GM21737 (cell line): ENCODE results near the gene SNORC.

Experiments
- ATAC-seq: cut with Tn5 transposase; IDR thresholded peaks from one replicate; pipeline ENCODE4 v1.9.1; 2021; ENCODE audit warnings: mild to moderate bottlenecking, moderate library complexity; ENCODE audit not compliant: unreplicated experiment

SNORC gene

DNA sequence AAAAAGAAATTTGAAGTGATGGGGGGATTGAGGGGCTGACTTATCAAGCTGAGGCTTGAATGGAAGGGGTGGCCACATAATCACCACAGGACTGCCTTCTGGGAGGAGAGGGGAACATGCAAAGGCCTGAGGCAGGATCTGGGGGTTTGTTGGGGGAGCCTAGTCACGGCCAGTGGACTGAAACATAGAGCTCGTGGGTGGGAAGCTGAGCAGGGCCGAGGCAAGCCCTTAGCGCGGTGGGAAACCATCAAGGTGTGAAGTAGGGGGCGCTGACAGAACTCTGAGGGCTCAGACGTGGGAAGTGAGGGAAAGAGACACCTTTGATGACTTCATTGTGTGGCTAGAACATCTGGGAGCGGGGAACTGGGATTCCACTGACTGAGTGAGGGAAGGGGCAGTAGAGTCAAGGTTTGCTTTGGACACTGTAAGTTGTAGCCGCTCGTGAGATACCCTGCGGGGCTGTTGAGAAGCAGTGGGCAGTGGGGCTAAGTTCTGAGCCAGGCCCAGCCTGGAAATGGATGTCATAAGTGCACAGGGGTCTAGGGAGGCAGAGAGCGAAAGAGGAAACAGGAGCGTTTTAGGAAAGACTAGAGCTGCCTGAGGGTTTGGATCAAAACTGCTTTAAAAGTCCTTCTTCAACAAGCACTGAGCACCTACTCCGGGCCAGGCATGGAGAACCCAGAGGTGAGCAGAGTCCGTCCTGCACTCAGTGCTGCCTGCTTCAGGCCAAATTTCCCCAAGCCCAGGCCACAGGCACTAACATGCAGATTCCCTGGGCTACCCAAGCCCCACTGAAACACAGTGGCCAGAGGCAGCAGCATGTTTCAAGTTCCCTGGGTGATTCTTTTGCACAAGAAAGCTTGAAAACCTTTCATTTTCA, 686 bp upstream of the SNORC start:
- no peak for ATAC-seq

DNA sequence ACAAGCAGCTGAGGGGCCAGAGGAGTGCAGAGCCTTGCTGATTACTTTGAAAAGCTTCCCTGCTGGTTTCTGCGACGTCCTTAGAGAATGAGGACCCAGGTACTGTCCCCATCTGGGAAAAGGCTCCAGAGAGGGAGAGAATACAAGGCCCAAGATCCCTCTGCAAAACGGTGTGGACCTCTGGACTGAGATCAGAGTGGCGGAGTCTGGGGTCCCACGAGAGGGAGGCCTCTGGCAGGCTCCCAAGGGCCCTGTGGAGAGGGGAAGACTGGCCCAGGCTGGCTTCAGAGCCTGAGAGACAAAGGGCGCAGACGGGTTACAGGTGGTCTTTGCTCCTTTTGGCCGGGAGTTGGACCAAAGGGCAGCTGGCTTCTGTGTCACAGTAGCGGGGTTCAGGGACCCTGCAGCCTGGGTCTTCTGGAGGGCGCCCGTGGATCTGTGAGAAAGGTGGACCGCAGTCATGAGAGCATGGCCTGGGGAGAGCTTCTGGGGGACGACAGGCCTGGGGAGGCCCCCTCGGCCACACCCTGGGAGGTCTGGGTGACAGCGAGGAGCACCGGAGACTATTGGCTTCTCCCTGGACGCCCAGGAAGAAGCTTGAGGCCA, 805 bp downstream of the SNORC start:
- no peak for ATAC-seq

DNA sequence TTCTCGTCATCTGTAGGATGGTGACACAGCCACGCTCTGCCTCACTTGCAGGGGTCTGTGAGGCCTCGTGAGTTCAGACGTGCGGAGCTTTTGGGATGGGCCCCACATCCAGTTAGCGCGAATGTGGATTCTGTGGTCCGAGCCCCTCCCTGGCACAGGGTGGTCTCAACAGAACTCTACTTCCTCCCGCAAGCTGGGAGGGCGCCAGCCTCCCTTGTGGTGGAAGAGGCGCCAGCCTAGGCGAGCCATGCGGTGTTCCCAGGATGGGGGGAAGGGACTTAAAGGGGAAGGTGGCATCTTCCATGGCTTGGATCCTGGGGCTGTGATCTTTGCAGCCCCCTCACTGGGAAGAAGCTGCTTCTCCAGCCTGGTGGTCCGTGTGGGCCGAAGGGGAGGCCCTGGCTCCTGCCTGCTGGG, 1.4 kb downstream of the SNORC start:
- no peak for ATAC-seq

DNA sequence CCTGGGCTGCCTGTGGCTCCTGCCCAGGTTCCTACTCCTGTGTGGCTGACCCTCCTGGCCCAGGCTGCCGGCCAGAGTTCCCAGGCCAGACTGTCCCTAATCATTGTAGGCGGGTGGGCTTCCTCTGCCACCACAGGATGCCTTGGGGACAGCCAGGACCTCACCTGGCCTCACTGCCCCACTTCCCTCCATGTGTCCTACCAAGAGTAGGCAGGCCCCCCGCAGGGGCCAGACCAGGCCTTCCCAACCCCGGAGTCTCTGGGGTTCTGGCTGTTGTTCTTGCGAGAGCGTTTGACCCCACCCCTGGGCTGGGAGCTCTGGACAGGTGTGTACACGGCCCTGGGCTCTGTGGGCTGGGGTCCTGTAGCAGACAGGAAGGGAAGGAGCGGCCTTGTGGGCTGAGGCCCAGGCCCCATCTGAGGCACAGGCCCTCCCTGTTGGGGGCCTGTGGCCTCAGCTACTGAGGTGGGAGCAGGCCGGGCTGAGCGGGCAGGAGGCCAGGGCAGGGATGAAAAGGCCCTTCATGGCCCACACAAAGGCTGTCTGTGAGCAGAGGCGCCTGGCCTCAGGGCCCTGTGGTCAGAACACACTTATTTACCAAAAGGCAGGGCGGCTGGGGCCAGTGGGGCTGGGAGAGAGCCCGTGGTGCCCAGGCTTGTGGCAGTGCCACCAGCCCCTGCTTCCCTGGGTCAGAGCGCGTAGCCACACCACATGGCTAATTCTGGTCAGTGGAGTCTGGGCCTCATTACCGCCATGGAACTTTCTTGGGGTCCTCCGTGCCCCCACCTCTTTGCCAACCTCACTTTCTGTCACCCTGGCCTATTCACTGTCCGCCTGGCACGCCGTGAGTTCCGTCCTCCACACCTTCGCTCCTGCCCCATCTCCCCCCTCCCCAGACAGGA, 2.0 kb downstream of the SNORC start:
- no peak for ATAC-seq

DNA sequence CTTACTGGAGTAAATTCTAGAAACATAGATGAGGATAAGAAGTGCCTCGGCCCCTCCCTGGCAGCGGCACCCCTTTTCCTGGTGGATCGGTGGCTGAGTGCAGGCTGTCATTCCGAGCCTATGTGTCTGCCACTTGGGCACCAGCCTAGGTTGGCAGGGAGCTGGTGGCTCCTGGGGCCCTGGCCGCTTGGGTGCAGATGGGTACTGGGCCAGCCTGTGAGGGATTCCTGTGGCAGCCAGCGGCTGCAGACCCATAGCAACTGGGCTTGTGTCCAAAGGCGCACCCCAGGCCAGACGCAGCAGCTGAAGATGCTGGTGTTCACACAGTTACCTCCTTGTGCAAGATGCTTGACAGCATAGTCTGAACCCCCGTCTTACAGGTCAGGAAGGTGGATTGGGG, 2.8 kb downstream of the SNORC start:
- no peak for ATAC-seq

DNA sequence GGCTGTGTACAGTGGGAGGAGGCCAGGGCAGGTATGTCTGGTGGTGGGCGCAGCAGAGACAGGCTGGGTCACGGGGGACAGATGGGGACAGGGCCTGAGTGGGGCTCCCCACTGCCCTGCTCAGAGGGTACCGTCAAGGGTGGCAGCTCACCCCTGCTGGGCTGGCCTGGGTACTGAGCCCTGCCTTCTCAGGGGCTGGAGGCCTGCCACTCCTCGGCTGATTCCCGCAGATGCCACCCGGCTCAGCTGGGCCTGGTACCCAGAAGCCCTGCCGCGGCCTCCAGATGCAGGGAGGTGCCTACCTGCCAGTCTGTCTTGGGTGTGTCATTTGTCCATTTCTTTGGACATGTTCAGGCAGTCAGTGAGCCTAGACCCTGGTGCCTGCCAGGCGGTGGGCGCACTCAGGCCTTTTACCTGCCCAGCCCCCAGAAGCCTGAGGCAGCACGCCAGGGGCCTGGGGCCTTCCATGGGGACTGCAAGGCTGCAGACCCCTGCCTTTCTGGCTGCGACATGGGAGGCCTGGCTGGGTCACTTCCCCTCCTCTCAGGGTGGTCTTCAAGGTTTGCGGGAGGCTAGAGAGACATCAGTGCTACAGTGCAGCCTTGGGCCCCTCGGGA, 3.3 kb downstream of the SNORC start:
- ATAC-seq = no peak

DNA sequence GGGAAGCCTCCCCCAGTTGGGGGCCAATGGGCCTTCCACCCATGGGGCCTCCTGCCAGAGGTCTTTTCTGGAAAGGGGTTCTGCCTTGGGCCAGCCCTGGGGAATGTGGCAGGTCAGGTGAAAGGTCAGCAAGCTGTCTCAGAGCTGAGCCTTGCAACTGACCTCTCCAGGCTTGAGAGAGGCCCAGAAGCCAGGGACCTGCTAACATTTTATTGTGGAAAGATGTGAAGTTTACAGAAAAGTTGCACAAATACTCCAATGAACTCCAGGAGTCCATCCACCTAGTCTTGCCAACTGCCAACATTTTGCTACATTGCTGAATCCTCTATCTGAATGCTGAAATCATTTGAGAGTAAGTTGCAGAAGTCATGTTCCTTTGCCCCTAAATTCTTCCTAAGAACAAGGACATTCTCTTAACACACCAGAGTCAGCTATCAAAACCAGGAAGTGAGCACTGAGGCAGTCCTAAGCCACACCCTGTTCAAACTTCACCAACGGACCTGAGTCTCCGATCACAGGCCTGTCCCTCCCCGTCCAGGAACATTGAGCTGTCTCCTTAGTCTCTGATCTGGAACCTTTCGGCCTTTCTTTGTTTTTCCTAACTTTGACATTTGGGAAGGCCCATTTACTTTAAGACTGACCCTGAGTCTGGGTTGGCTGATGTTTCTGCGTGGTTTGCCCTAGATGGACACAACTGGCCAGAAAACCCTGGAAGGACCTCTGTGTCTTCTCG, 4.0 kb downstream of the SNORC start:
- no peak for ATAC-seq

DNA sequence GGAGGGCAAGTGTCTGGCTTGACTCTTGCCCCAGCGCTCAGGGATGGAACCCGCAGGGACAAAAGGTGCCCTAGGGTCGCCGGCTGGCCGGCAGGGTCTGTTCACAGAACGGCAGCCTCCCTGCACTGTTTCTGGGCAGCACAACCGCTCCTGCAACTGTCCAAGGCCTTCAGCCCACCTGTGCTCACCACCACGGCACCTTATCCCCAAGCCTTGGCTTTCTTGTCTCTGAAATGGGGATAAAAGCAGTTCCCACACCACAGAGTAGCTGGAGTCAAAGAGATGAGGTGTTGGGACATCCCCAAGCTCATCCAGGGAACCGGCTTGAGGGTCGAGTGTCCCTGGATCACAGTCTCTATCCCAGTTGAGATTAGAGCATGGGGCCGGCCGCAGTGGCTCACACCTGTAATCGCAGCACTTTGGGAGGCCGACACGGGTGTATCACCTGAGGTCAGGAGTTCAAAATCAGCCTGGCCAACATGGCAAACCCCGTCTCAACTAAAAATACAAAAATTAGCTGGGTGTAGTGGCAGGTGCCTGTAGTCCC, 4.7 kb downstream of the SNORC start:
- ATAC-seq = no peak

DNA sequence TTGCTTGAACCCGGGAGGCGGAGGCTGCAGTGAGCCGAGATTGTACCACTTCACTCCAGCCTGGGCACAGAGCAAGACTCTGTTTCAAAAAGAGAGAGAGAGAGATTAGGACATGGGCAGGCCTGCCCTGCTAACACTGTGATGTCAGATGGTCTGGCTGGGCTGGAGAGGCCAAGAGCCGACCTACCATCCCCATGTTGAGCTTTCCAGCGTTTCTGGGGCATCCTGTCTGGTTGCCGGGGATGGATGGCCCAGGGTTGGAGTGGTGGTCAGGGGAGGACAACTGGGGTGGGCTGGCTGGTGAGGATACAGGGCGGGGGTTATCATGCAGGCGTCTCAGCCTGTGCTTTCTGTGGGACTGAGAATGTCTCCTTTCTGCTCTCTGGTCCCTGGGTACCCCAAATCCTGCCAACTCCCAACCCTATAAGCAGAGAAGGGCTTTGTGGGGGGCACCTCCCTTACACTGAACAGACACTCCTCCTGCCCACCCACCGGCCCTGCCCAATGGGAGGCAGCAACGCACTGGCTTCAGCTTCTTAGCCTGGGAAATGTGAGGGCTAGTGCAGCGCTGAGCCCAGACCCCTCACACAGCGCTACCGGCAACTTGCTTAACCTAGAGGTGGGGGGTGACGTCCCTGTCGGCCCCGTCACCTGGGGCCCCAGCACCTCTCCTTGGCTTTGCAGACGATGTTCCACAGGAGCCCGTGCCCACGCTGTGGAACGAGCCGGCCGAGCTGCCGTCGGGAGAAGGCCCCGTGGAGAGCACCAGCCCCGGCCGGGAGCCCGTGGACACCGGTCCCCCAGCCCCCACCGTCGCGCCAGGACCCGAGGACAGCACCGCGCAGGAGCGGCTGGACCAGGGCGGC, 5.4 kb downstream of the SNORC start:
- no peak for ATAC-seq

DNA sequence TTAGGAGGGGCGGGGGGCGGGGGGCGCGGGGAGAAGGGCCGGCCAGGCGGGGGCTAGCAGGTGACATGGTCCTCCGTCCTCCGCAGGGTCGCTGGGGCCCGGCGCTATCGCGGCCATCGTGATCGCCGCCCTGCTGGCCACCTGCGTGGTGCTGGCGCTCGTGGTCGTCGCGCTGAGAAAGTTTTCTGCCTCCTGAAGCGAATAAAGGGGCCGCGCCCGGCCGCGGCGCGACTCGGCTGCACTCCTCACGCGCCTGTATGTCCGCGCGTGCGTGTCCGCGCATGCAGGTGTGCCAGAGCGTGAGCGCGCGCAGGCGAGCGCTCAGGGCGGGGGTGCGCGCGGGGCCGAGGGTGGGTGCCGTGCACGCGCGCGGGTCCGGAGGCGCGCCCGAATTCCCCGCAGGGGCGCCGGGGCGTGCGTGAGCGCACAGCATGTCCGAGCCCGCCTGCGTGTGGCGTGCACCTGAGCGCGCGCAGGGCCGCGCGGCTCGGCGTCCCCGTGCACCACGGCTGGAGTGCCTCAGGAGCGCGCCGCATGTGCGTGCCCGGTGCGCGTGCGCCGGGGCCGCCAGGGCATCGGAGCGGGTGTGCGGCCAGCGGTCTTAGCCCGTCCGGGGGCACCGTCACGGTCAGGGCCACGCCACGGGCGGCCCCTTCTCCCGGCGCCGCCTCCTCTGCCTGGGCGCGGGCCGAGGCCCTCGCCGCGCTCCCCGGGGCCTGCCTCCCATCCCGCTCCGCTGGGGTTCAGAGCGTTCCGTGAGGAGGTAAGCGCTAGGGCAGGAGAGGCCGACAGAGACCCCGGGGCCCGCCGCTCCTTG, 6.3 kb downstream of the SNORC start:
- no peak for ATAC-seq

DNA sequence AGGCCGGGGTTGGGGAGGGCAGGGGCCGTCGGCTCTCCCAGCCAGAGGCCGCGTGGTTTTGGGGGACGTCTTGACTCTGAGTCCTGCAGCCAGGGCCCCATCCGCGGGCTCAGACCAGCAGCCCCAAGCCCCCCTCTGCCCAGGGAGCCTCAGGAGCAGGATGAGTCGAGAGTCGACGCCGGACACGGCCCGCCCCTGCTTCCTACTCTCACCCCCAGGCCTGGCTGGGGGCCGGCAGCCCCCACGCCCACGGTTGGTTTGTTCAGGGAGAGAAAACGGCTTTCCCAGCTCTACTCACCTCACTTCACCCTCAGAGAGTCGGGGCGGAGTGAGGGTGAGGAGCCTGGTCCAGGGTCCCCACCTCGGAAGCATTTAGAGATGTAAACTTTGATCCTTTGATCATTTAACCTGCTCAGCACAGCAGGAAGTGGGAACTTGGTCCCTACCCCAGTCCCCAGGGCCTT, 6.9 kb downstream of the SNORC start:
- no peak for ATAC-seq

DNA sequence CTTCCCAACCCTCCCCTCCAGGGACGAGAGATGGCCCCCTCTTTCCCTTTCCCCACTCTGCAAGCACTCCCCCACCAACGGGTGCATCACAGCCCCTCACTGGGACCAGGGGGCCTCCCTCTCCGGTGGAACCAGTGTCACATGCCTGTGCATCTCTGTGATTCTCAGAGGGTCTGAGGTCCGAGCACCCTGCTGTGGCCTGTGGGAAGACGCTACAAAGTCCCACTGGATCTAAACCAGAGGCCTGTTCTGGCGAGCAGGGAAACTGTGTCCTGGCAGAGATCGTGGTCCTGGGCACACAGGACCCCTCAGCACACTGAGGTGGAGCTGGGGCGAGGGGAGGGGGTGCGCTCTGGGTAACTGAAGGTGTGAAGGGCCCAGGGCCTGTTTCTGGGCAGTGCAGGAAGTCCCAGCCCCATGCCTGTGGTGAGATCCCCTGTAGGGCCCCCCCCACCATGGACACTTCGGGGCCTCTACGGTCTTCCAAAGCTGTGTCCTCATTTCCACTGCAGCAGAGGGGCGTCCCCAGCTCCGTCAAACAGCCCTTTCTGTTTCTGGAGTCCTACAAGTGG, 8.0 kb downstream of the SNORC start:
- ATAC-seq = no peak

DNA sequence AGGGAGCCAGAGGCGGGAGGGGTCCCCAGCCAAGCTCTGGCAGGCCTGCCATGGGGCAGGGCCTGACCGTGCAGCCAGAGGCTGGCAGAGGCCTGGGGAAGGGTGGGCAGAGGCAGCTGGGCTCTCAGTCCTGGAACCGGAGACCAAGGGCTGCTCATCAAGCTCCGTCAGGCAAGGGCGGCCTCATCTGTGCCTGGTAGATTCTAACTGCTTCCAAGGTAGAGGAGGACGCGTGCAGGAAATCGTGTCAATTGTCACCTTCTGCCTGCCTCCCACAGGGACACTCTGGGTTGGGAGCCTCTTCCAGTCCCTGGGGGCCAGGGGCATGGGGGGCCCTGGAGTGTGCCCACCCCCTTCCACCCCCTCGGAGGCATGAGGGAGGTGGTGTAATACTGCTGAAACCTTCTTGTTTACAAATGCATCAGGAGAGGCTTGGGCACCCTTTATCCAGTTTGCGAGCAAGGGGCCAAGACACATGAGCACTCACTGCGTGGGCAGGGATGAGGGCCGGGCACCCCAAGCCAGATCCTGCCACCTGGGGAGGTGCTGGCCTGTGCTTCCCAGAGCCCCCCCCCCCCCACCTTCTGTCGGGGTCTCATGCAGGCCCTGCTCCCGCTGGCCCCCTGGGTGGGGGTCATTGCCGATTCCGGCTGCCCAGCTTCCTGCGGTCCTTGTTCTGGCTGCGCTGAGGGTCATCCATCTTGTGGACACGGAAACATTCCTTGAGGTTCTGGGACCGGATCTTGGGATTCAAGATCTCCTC, 9.0 kb downstream of the SNORC start:
- ATAC-seq = no peak

DNA sequence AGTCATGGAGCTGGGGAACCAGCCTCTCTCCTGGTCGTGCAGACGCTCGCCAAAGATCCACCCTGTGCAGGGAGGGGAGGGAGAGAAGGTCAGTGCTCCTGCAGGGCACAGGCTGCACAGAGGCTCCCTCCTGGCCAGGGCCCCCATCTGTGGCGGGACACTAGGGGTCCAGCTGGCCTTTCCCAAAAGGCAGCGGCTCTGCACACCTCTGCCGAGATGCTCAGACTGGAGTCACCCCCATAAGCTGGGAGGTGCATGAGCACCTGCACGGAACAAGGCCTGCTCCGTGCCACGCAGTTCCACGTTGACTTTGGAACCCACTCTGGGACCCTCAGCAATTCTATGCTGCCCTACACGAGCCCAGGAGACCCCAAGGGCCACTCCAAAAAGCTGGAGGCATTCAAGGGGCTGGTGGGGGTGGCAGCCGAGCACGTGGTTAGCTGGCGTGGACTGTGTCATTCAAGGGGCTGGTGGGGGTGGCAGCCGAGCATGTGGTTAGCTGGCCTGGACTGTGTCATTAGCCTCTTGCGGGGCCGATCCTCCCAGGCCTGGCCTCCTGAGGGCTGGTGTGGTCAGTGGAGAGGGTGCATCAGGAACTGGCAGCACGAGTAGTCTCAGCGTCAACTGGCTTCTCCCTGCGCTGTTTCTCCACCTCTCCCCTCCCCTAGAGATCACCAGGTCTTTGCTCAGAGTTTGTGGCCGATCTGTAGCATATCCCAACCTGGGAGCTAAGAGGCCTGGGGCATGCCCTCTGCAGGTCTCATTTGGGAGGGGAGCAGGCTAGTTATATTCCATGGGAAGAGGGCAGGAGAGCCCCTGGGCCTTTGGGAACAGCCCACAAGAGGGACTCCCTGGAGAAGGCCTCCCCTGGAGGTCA, 9.8 kb downstream of the SNORC start:
- ATAC-seq = no peak

DNA sequence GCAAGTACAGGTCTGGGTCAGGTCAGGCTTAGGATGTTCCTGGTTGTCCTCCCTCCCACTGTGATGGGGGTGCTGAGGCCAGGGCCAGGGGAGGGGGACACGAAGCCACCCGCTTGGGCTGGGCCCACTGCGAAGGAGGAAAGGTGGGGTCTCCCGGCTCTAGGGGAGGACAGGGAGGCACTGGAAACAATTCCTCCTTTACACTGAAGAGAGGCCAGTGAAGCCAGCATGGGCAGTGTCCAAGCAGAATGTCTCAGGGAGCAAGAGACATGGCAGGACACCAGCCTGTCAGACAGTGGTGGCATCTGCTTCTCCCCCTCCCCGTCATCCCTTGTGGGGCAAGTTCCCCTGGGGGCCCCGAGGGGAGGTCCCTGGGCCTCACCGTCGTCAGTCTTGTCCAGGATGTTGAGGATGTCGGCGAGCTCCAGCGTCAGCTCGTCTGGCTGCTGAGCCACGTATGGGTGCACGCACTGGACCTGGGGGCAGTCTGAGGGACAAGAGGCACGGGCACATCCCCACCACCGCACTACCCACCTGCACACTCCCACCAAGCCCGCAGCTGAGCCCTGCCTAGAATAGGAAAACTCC, 10.8 kb downstream of the SNORC start:
- ATAC-seq = no peak

DNA sequence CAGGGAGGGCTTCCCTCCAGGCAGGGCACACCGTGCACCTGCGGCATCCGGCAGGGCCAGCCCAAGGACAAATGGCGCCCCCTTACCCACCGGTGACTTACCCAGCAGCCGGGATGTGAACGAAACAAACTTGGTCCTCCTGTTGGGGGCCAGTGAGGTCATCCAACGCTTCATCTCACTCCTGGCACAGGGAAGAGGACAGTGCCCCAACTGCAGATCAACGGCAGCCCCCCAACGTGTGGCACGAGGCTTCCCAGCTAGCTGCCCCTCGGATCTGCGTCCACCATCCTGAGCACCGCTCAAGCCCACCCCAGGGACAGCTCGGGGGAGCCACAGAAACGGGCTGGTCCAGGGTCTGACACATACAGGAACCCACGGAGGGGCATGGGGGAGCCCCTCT, 12.0 kb downstream of the SNORC start:
- no peak for ATAC-seq
